ENCODE measurements around the gene CCDC178.
"Not testable (repeated sequence)": the region's sequence is repeated elsewhere in the genome, so short reads cannot be mapped to it uniquely, and the experiment has no call there.

CCDC178 gene

GRCh38 chr18:33210575-33211189, 229.8 kb downstream of the CCDC178 start:
- no peak for DNase-seq

DNA sequence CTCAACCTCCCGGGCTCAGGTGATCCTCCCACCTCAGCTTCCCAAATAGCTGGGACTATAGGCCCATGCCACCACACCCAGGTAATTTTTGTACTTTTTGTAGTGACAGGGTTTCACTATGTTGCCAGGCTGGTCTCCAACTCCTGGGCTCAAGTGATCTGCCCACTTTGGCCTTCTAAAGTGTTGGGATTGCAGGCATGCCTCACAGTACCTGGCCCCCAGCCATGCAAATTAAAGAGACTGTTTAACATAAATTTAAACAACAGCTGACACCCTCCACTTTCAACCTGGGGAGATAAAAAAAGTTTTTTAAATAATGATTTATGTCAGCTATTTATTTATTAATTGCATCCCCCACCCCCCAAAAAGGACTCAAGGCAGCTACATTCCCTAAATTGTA, 234.7 kb downstream of the CCDC178 start:
- no peak for DNase-seq

DNA sequence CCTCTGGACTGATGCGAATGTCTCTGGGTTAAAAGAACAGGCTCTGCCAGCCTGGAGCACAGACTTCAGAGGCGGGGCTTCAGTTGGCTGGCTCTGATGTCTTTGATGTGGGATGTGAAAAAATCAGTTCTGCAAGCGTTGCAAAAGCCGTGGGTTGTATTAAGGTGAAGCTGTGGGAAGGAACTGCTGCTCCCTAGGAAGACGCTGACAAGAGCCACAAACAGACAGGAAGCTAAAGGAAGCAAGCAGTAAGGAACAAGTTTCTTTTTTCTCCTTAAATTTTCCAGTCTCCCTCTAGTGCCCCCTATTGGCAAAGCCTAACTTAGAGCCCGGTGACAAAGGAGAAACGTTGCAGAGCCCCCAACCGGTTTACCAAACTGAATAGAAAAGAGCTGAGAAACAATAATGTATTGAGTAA, 239.0 kb downstream of the CCDC178 start:
- DNase-seq: no peak

DNA sequence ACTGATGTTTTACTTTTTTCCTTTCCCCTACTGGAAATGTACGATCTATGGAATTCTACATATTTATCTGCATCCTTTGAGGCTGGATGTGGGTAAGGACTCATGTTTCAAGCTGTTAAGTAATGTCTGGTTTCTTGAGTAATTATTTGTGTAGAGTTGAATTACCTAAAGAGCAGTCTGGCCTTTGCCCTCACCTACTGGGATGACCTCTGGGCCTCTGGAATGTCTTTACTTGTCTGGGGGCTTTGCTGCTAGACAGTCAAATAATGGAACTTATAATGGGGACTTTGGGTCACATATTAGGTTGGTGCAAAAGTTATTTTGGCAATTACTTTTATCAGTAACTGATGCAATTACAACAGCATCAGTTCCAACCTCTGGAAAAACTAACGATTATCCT, 244.7 kb downstream of the CCDC178 start:
- no peak for DNase-seq

DNA sequence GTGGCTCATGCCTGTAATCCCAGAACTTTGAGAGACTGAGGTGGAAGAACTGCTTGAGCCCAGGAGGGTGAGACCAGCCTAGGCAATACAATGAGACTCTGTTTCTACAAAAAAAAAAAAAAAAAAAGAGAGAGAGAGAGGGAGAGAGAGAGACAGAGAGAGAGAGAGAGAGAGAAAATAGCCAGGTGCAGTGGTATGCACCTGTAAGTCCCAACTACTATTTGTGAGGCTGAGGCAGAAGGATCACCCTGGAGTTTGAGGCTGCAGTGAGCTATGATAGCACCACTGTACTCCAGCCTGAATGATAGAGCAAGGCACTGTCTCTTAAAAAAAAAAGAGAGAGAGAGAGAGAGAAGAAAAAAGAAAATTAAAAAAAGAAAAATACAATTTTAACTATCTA, 245.7 kb downstream of the CCDC178 start:
- DNase-seq: no peak

DNA sequence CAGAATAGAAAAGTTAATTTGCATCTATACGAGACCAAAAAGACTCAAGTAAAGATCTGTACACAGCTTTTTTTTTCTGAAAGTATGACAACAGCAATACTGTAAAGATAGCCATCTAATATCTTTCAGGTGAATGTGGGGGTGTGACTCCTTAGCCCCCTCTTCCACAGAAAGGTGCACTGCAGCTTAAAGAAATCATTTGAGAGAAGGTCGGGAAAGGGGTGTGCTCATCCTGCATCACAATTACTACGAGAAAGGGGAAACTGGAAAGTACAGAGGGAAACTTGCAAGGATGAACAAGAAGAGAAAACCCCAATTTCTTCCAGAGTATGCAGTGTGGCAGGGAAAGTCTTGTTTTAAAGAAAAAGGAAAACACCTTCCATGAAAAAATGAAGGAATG, 255.6 kb downstream of the CCDC178 start:
- no peak for DNase-seq

- DNase-seq: no peak
Measured at GRCh38 chr18:33184175-33184574, 256.3 kb downstream of the CCDC178 start.

DNA sequence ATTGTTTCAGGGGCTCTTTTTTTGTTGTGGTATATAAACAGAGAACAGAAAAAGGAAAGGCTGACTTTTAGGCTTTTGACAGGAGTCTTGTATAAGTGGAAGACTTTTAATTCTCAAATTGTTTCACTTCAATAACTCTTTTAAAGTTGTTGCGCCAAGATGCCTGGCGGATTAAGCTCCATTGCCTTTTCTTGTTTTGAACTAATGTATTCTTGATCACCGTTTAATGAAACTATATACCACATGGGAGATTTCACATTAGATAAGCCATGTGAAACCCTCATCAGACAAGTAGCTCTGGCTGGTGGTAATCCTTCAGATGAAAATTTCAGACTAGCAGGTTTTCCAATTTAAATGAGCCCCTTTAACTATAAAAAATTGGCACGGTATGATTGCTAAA, 257.4 kb downstream of the CCDC178 start:
- no peak for DNase-seq

DNA sequence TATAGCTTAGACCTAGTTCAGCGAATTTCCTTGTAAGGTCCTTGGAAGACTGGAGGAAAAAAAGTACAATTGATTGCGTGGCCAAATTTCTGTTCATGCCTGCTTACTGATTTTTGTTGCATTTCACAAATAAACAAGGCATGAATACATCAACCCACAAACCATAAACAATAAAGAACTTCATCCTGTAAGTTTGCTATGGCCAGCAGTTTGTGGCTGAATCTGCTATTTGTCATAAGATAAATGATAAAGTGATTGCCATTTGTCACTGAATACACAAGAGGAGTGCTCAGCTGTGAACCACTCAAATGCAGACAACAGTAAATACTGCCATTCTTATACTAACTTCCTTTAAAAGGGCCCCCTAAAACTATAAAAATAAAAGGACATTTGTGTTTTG, 259.5 kb downstream of the CCDC178 start:
- DNase-seq: no peak

- DNase-seq: no peak
Measured at GRCh38 chr18:33169218-33169617, 271.3 kb downstream of the CCDC178 start.

DNA sequence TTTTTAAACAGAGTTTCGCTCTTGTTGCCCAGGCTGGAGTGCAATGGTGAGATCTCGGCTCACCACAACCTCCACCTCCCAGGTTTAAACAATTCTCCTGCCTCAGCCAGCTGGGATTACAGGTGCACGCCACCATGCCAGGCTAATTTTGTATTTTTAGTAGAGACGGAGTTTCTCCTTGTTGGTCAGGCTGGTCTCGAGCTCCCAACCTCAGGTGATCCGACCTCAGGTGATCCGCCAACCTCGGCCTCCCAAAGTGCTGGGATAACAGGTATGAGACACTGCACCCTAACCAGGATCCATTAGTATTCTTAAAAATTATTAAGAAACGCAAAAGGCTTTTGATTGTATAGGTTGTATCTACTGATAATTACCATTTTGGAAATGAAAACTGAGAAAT, 276.4 kb downstream of the CCDC178 start:
- DNase-seq: not testable (repeated sequence)

DNA sequence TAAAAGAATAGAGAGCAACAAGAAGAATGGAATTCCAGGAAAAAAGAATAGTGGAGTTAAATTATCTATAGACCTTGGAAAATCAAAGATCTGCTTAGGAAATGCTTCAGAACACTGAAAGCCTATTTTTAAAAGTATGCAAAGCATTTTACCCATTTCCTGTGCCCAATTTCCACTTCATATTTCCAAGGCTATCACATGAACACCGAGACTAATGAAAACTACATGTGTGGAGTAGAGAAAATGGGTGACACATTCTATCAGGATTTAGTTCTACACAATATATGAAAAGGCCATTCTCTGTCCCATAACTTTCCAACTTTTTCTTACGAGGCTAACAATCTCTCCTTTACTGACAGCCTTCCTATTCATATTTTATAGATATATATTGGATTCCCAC, 279.4 kb downstream of the CCDC178 start:
- DNase-seq: no peak

- no peak for DNase-seq
Measured at GRCh38 chr18:33159151-33159550, 281.4 kb downstream of the CCDC178 start.

GRCh38 chr18:33157893-33158292, 282.6 kb downstream of the CCDC178 start:
- DNase-seq: no peak

- DNase-seq: no peak
Measured at GRCh38 chr18:33156906-33157470, 283.5 kb downstream of the CCDC178 start.

DNA sequence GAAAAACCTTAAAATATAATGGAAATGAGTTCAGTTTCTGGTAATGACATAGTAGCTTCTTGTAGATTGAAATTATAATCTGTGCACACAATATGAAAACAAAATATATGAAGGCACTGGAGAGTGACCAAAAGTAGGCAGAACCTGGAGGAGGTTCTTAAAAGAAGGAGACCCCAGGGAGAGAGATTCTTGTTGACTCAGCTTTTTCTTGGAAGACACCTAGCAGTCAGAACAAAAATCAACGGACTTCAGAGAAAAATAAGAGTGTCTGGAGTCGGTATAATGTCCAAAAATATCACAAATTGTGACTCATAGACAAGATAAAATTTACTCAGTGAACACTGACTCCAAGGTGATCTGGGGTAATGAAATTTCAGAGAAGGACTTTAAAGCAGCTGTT, 286.5 kb downstream of the CCDC178 start:
- no peak for DNase-seq

DNA sequence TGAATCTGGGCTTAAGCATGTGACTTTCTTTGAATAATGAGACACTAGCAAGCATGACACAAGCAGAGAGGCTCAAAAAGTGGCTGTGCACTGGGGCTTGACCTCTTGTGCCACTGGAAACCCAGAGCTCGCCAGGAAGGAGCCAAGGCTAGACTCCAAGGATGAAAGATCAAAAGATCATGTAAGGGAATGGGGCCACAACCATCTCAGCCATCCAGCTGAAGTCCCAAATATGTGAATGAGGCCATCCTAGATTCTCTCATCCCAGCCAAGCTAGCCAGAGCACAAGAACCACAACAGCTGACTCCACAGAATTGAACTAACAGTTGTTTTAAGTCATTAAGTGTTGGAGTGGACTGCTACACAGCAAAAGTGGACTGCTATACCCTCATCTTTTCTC, 288.1 kb downstream of the CCDC178 start:
- DNase-seq: no peak

- not testable (repeated sequence) for DNase-seq
Measured at GRCh38 chr18:33147811-33148210, 292.7 kb downstream of the CCDC178 start.

GRCh38 chr18:33146014-33146413, 294.5 kb downstream of the CCDC178 start:
- peak; percentile 41 for DNase-seq

- DNase-seq: no peak
Measured at GRCh38 chr18:33135951-33136660, 304.4 kb downstream of the CCDC178 start.

GRCh38 chr18:33132657-33133056, 307.9 kb downstream of the CCDC178 start:
- no peak for DNase-seq

DNA sequence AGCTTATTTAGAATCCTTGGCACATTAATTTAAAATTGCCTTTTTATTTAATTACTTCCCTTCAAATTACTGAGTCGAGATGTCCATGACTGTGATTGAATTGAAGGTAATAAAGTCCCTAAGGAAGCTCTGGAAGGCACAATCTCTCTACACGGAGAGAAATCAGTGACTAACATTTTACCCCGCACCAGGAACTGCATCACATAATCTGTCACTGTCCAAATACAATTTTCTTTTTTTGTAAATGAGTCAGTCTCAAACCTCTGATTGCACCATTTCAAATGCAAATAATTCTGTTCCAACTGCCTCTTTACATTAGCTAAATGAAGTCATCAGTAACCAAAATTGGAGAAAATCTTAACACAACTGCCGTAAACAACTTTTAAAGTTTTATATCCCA, 311.9 kb downstream of the CCDC178 start:
- DNase-seq: no peak

GRCh38 chr18:33123862-33124518, 316.5 kb downstream of the CCDC178 start:
- DNase-seq: no peak

- DNase-seq: no peak
Measured at GRCh38 chr18:33116376-33116775, 324.1 kb downstream of the CCDC178 start.
